Gastrocnemius medialis (tissue), 4 donors: ENCODE results near the gene KASH5. TPM values are rescaled to one million over a fixed set of nuclear protein-coding genes. Genes with fewer than 3 reads are reported as not detected.
A peak's percentile ranks its signal among the peaks of the same experiment; 100 is the strongest.

ENCODE experiments used
- ATAC-seq, 2 donors: fragments of 150-250 bp; one replicate each; pipeline ENCODE4 v1.9.1; 2016
- DNase-seq, 2 donors: peaks; one replicate each; pipeline ENCODE4 v3.0.0-alpha.2; 2019
- H3K27ac ChIP-seq, 4 donors: fragments of 200-600 bp; sonication (generic); 1 replicate in 1 of 4; 2 replicates in 3 of 4; pipeline ENCODE4 v1.5.1; 2016 to 2018; ENCODE audit warnings: mild to moderate bottlenecking in 2 of 4, moderate library complexity in 1 of 4
- H3K27me3 ChIP-seq, 3 donors: fragments of 200-600 bp; sonication (generic) in 2 of 3; 1 replicate in 1 of 3; 2 replicates in 2 of 3; pipeline versions ENCODE4 v1.5.1 to v1.6.0; 2016 to 2019; ENCODE audit warnings: mild to moderate bottlenecking in 1 of 3, moderate library complexity in 1 of 3
- H3K36me3 ChIP-seq, 2 donors: fragments of 200-600 bp; sonication (generic) in 1 of 2; one replicate each; pipeline ENCODE4 v1.5.1; 2017 to 2018
- H3K4me1 ChIP-seq, 2 donors: fragments of 200-600 bp; sonication (generic) in 1 of 2; one replicate each; pipeline ENCODE4 v1.5.1; 2016 to 2017; ENCODE audit warnings: mild to moderate bottlenecking in 2 of 2
- H3K4me3 ChIP-seq, 4 donors: fragments of 200-600 bp; sonication (generic) in 3 of 4; 1 replicate in 1 of 4; 2 replicates in 3 of 4; pipeline ENCODE4 v1.5.1; 2016 to 2019; ENCODE audit warnings: mild to moderate bottlenecking in 2 of 4
- H3K9me3 ChIP-seq, 3 donors: fragments of 200-600 bp; sonication (generic) in 2 of 3; 1 replicate in 1 of 3; 2 replicates in 2 of 3; pipeline ENCODE4 v1.5.1; 2016 to 2019
- CTCF ChIP-seq, 5 experiments: fragments of 450-650 bp in 3 of 5; fragments of 200-600 bp in 2 of 5; sonication (generic) in 2 of 5; IDR thresholded peaks in 4 of 5; conservative IDR thresholded peaks in 1 of 5; 1 replicate in 4 of 5; 2 replicates in 1 of 5; pipeline ENCODE4 v1.5.1; 2016 to 2019; ENCODE audit warnings: antibody characterized with exemption in 5 of 5, mild to moderate bottlenecking in 3 of 5, moderate library complexity in 3 of 5
- POLR2A ChIP-seq, 2 donors: fragments of 450-650 bp; IDR thresholded peaks; one replicate each; pipeline ENCODE4 v1.6.1; 2017; ENCODE audit warnings: antibody characterized with exemption in 2 of 2, mild to moderate bottlenecking in 2 of 2, moderate library complexity in 2 of 2
- in situ Hi-C, 4 donors: fragments of 200-750 bp; cut with MboI; loops; one replicate each; pipeline versions ENCODE4 v1.15.0 to v1.8.0; 2017; ENCODE audit warnings: low sequenced_read_pairs in 4 of 4
- intact Hi-C: fragments of 100-400 bp; cut with DNase I; formaldehyde crosslinking; loops from one replicate; pipeline ENCODE4 v1.15.1; 2023; ENCODE audit warnings: low total_unique reads
- total RNA-seq, 4 donors: library from RNA; depleted of rRNA; stranded (reverse); fragments of >200 nt; gene quantifications; one replicate each; pipeline versions ENCODE4 v1.1.0 to v1.2.3, GENCODE V29; 2016

Gene KASH5
- total RNA-seq, 4 donors from 2014 or later, result not detected

DNA sequence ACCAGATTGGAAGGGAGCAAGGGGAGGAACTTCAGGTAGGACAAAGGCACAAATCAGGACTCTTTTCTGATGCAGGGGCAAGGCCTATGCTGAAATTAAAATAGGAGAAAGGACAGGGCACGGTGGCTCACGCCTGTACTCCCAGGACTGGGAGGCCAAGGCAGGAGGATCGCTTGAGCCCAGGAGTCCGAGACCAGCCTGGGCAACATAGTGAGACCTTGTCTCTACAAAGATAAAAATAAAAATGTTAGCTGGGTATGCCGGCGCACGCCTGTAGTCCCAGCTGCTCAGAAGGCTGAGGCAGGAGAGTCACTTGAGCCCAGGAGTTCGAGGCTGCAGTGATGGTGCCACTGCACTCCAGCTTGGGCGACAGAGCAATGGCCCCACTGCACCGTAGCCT lies 47.6 kb downstream of the KASH5 start:
- Histone ChIP-seq H3K27ac (no peak overlapping the region), H3K4me3 (no peak overlapping the region), H3K4me1 (no peaks in the 10 kb centered on the region), H3K27me3 (peaks cover 85 to 96% (median 91%) of the 10 kb centered on the region in 3 donors), H3K36me3 (no peaks in the 10 kb centered on the region), H3K9me3 (no peaks in the 10 kb centered on the region)
- in situ Hi-C loops (no loop called here), intact Hi-C loops (no loop called here)
- no peak for DNase-seq
- TF ChIP-seq POLR2A (IDR thresholded peaks at IDR 0.05), result no peak
- no peak for TF ChIP-seq CTCF (IDR thresholded peaks at IDR 0.05 in 4 of 5, conservative IDR thresholded peaks at IDR 0.05 in 1 of 5)
- ATAC-seq, result no peak

DNA sequence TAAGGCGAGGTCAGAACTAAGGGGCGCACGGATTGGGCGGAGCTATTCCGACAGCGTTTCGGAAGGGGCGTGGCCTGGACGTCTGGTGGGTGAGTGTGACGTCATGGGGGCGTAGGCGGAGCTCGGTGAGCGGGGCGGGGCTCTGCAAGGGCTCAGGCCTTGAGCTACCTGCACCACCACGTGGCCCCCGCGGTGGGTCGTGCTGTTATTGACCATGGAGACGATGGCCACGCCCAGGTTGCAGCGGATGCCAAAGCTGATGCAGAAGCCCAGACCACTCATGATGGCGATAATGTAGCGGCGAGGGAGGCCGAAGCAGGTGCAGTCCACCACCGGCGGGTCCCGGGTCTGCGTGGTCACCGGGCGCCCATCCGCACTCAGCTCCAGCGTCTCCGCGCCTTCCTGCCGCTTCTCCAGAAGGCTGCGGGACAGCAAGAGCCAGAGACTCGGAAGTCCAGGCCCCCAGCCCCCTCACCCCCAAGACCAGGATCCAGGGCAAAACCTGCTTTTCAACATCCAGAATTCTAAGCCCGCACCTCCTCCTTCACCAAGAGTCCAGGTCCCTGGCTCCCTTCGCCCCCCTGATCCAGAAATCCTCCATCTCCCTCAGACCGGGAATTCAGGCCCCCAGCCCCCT lies 48.5 kb downstream of the KASH5 start:
- TF ChIP-seq CTCF (IDR thresholded peaks at IDR 0.05 in 4 of 5, conservative IDR thresholded peaks at IDR 0.05 in 1 of 5) (no peak), POLR2A (IDR thresholded peaks at IDR 0.05) (no peak)
- peaks cover 82 to 96% (median 91%) of the 10 kb centered on the region in 3 donors for H3K27me3 ChIP-seq
- no peaks in the 10 kb centered on the region for H3K4me1 ChIP-seq
- in situ Hi-C loops, result no loop called here
- intact Hi-C loops, result no loop called here
- H3K27ac ChIP-seq, result no peak overlapping the region
- no peaks in the 10 kb centered on the region for H3K9me3 ChIP-seq
- ATAC-seq, result no peak
- no peaks in the 10 kb centered on the region for H3K36me3 ChIP-seq
- no peak overlapping the region for H3K4me3 ChIP-seq
- no peak for DNase-seq

- no peaks in the 10 kb centered on the region for H3K9me3 ChIP-seq
- DNase-seq (no peak), ATAC-seq (no peak)
- no peaks in the 10 kb centered on the region for H3K4me1 ChIP-seq
- TF ChIP-seq POLR2A (IDR thresholded peaks at IDR 0.05) (no peak), CTCF (IDR thresholded peaks at IDR 0.05 in 4 of 5, conservative IDR thresholded peaks at IDR 0.05 in 1 of 5) (no peak)
- H3K36me3 ChIP-seq, result no peaks in the 10 kb centered on the region
- no peak overlapping the region for H3K4me3 ChIP-seq
- intact Hi-C loops, result no loop called here
- H3K27ac ChIP-seq, result no peak overlapping the region
- in situ Hi-C loops, result no loop called here
- H3K27me3 ChIP-seq, result peaks cover 82 to 96% (median 91%) of the 10 kb centered on the region in 3 donors
Measured at GRCh38 chr19:49437231-49437630, 49.2 kb downstream of the KASH5 start.

GRCh38 chr19:49438261-49438660 lies 50.2 kb downstream of the KASH5 start:
- intact Hi-C loops (no loop called here), in situ Hi-C loops (no loop called here)
- Histone ChIP-seq H3K27me3 (peaks cover 75 to 88% (median 88%) of the 10 kb centered on the region in 3 donors), H3K36me3 (no peaks in the 10 kb centered on the region), H3K4me3 (no peak overlapping the region), H3K9me3 (no peaks in the 10 kb centered on the region), H3K4me1 (no peaks in the 10 kb centered on the region), H3K27ac (no peak overlapping the region)
- DNase-seq, result no peak
- ATAC-seq, result no peak
- no peak for TF ChIP-seq POLR2A (IDR thresholded peaks at IDR 0.05)
- no peak for TF ChIP-seq CTCF (IDR thresholded peaks at IDR 0.05 in 4 of 5, conservative IDR thresholded peaks at IDR 0.05 in 1 of 5)

DNA sequence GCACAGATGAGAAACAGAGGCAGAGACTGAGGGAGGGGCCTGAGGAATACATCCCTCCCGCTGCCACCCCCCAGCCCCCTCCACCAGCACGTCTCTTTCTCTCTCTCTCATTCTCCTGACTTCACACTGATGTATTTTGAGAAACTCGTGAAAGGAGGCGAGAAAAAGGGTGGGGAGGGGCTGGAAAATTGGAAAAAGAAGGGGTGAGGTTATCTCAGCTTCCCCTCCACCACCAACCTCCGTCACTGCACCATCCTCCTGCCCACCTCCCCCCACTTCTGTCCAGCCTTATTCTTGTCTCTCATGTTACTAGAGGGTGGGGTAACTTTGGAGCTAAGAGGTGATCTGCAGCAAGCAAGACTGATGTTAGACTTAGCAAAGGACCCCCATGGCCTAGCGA lies 51.8 kb downstream of the KASH5 start:
- intact Hi-C loops, result no loop called here
- DNase-seq (no peak), ATAC-seq (no peak)
- H3K27ac ChIP-seq, result no peak overlapping the region
- no peaks in the 10 kb centered on the region for H3K9me3 ChIP-seq
- peaks cover 62 to 72% (median 72%) of the 10 kb centered on the region in 3 donors for H3K27me3 ChIP-seq
- in situ Hi-C loops, result loop anchor here (5.0 to 10.0 kb wide), 4 partner anchors 45 to 215 kb away; partner anchors contain the start of gene KASH5 (in 1 of the 4)
- peak overlapping the region in 1 of 4 donors; percentile 37 for H3K4me3 ChIP-seq
- no peak for TF ChIP-seq POLR2A (IDR thresholded peaks at IDR 0.05)
- no peak for TF ChIP-seq CTCF (IDR thresholded peaks at IDR 0.05 in 4 of 5, conservative IDR thresholded peaks at IDR 0.05 in 1 of 5)
- H3K36me3 ChIP-seq, result no peaks in the 10 kb centered on the region
- no peaks in the 10 kb centered on the region for H3K4me1 ChIP-seq
